SK-N-SH treated with all-trans-retinoic acid at 6 μM for 48 hours (cell line): ENCODE data around the gene FRMD4A.
A peak's percentile ranks its signal among the peaks of the same experiment; 100 is the strongest.

Source experiments
- ATAC-seq: fragments of 200-7000 bp; cut with Tn5 transposase; 3 replicates; pipeline ENCODE4 v1.9.1; 2020; ENCODE audit warnings: mild to moderate bottlenecking, moderate library complexity
- ARNTL ChIP-seq: fragments of 450-650 bp; formaldehyde crosslinking; IDR thresholded peaks from 2 replicates; pipeline ENCODE4 v1.5.0; 2020; ENCODE audit warnings: low read depth, mild to moderate bottlenecking, moderate library complexity, borderline replicate concordance
- BACH2 ChIP-seq: fragments of 250-450 bp; sonication (Bioruptor Pico); IDR thresholded peaks from 2 replicates; pipeline ENCODE4 v1.9.0; 2021; ENCODE audit warnings: mild to moderate bottlenecking, borderline replicate concordance
- CSDC2 ChIP-seq: fragments of 250-450 bp; sonication (Bioruptor Pico); IDR thresholded peaks from 2 replicates; pipeline ENCODE4 v1.5.0; 2020; ENCODE audit warnings: mild to moderate bottlenecking, moderate library complexity
- ESRRG ChIP-seq: fragments of 250-450 bp; sonication (Bioruptor Pico); IDR thresholded peaks from 2 replicates; pipeline ENCODE4 v1.6.1; 2021; ENCODE audit warnings: mild to moderate bottlenecking
- ISL1 ChIP-seq: fragments of 250-450 bp; sonication (Bioruptor Pico); IDR thresholded peaks from 2 replicates; pipeline ENCODE4 v2.1.2; 2022; ENCODE audit warnings: mild to moderate bottlenecking, moderate library complexity
- OSR1 ChIP-seq: fragments of 250-450 bp; sonication (Bioruptor Pico); IDR thresholded peaks from 2 replicates; pipeline ENCODE4 v1.8.0; 2022; ENCODE audit warnings: moderate library complexity, mild to moderate bottlenecking, inconsistent platforms
- PPARA ChIP-seq: fragments of 250-450 bp; sonication (Bioruptor Pico); IDR thresholded peaks from 2 replicates; pipeline ENCODE4 v1.5.0; 2020; ENCODE audit warnings: mild to moderate bottlenecking, borderline replicate concordance
- RARB ChIP-seq: fragments of 250-450 bp; sonication (Bioruptor Pico); IDR thresholded peaks from 2 replicates; pipeline ENCODE4 v1.8.0; 2021; ENCODE audit warnings: mild to moderate bottlenecking, moderate library complexity
- SNAI2 ChIP-seq: fragments of 250-450 bp; sonication (Bioruptor Pico); IDR thresholded peaks from 2 replicates; pipeline ENCODE4 v1.5.0; 2020; ENCODE audit warnings: mild to moderate bottlenecking, moderate library complexity
- TCF4 ChIP-seq: fragments of 250-450 bp; sonication (Bioruptor Pico); IDR thresholded peaks from 2 replicates; pipeline ENCODE4 v1.8.0; 2021; ENCODE audit warnings: mild to moderate bottlenecking, moderate library complexity, borderline replicate concordance
- TOX ChIP-seq: fragments of 250-450 bp; sonication (Bioruptor Pico); IDR thresholded peaks from 2 replicates; pipeline ENCODE4 v1.8.0; 2021; ENCODE audit warnings: mild to moderate bottlenecking, moderate library complexity, borderline replicate concordance
- ZC3H10 ChIP-seq: fragments of 250-450 bp; sonication (Bioruptor Pico); IDR thresholded peaks from 2 replicates; pipeline ENCODE4 v1.5.1; 2021; ENCODE audit warnings: mild to moderate bottlenecking, moderate library complexity
- ZFP3 ChIP-seq: fragments of 250-450 bp; sonication (Bioruptor Pico); IDR thresholded peaks from 2 replicates; pipeline ENCODE4 v1.5.0; 2020; ENCODE audit warnings: mild to moderate bottlenecking, moderate library complexity
- ZNF70 ChIP-seq: fragments of 450-650 bp; formaldehyde crosslinking; IDR thresholded peaks from 2 replicates; pipeline ENCODE4 v1.5.0; 2020; ENCODE audit warnings: mild to moderate bottlenecking, moderate library complexity
- ZNF8 ChIP-seq: fragments of 450-650 bp; formaldehyde crosslinking; IDR thresholded peaks from 2 replicates; pipeline ENCODE4 v1.5.0; 2020; ENCODE audit warnings: mild to moderate bottlenecking, moderate library complexity
- TF ChIP-seq, protein P1 (sequence below): fragments of 250-450 bp; sonication (Bioruptor Pico); IDR thresholded peaks from 2 replicates; pipeline ENCODE4 v1.8.0; 2021; ENCODE audit warnings: low read depth, mild to moderate bottlenecking, moderate library complexity, borderline replicate concordance
- TF ChIP-seq, protein P2 (sequence below): fragments of 250-450 bp; sonication (Bioruptor Pico); IDR thresholded peaks from 2 replicates; pipeline ENCODE4 v1.5.0; 2020; ENCODE audit warnings: mild to moderate bottlenecking, moderate library complexity
- TF ChIP-seq, protein P3 (sequence below): fragments of 250-450 bp; sonication (Bioruptor Pico); IDR thresholded peaks from 2 replicates; pipeline ENCODE4 v1.8.0; 2020; ENCODE audit warnings: mild to moderate bottlenecking, moderate library complexity, borderline replicate concordance

The FRMD4A gene

DNA sequence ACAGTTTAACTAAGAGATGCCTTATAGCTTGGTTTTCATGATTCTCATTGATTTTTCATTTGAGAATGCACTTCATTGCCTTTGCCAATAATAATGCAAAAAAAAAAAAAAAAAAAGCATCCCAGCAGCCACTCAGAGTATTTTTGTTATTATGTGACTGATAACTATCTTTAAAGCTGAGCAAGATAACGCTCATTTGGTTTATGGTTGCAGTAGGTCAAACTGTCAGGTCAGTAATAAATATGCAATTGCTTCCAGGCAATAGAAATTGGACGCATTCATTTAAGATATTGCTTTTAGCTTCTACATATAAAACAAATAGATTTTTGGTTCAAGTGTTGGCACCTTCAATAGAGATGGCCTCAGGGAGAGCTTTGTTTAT lies 528.8 kb downstream of the FRMD4A start:
- ATAC-seq: no peak
- TF ChIP-seq TCF4 (CRISPR knock-in tag): 0 out of 2 replicates have a peak, but pooled peaks have one; percentile 16
- TF ChIP-seq, protein P1, sequence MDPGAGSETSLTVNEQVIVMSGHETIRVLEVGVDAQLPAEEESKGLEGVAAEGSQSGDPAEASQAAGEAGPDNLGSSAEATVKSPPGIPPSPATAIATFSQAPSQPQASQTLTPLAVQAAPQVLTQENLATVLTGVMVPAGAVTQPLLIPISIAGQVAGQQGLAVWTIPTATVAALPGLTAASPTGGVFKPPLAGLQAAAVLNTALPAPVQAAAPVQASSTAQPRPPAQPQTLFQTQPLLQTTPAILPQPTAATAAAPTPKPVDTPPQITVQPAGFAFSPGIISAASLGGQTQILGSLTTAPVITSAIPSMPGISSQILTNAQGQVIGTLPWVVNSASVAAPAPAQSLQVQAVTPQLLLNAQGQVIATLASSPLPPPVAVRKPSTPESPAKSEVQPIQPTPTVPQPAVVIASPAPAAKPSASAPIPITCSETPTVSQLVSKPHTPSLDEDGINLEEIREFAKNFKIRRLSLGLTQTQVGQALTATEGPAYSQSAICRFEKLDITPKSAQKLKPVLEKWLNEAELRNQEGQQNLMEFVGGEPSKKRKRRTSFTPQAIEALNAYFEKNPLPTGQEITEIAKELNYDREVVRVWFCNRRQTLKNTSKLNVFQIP (CRISPR knock-in tag): no peak
- no peak for TF ChIP-seq TOX
- no peak for TF ChIP-seq ARNTL (CRISPR knock-in tag)
- TF ChIP-seq ZNF8 (CRISPR knock-in tag): no peak

DNA sequence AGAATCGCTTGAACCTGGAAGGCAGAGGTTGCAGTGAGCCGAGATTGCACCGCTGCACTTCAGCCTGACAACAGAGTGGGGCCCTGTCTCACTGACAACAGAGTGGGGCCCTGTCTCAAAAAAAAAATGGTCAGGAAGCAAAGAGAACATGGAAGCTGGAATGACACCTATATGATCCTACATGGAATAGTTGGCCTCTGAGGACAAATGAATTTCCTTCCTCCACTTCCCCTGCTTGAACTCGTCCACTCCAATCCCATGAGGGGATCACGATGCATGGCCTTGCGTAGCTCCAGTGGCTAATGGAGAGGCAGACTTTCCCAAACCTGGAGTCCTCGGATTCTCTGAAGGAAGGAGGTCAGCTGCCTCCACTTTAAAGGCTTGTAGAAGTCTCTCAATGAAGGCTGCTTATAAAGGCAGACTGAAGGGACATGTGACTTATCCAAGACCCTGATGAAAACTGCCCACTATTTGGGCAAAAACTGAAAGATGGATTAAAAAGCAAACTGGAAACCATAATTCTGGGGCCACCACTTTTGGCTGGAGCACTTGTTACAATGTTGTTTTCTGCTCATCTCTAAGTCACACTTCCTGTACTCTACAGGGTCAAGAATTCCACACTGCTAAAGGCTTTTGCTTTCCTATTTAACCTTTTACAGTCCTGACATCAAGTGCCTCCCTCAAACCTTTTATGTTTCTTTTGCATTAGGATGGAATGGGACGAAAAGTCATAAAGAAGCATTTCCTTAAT lies 529.4 kb downstream of the FRMD4A start:
- TF ChIP-seq CSDC2 (CRISPR knock-in tag) (no peak), ESRRG (CRISPR knock-in tag) (no peak), ZC3H10 (CRISPR knock-in tag) (no peak), RARB (CRISPR knock-in tag) (no peak)
- TF ChIP-seq, protein P1 (CRISPR knock-in tag): no peak
- no peak for ATAC-seq

DNA sequence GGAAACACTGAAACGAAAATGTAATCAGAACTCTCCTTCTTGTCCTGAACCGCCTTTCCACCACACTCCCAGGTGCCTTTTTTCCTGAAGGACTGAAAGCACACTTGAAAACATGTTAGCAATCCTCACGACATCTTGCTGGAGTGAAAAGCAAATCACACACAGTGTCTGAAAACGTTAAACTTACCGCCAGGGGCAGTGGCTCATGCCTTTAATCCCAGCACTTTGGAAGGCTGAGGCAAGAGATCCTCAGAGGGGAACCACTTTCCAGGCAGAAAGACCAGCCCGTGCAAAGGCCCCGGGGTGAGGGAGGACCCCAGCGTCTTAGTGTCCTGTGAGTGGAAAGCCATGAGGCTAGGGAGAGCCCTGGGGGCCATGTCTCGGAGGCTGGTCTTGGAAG lies 533.6 kb downstream of the FRMD4A start:
- no peak for TF ChIP-seq CSDC2 (CRISPR knock-in tag)
- TF ChIP-seq ESRRG (CRISPR knock-in tag): no peak
- TF ChIP-seq OSR1: no peak
- TF ChIP-seq TOX: no peak
- TF ChIP-seq RARB (CRISPR knock-in tag): no peak
- no peak for TF ChIP-seq ZFP3 (CRISPR knock-in tag)
- no peak for TF ChIP-seq PPARA (CRISPR knock-in tag)
- no peak for TF ChIP-seq ISL1 (CRISPR knock-in tag)
- no peak for TF ChIP-seq ZNF70 (CRISPR knock-in tag)
- ATAC-seq: no peak

DNA sequence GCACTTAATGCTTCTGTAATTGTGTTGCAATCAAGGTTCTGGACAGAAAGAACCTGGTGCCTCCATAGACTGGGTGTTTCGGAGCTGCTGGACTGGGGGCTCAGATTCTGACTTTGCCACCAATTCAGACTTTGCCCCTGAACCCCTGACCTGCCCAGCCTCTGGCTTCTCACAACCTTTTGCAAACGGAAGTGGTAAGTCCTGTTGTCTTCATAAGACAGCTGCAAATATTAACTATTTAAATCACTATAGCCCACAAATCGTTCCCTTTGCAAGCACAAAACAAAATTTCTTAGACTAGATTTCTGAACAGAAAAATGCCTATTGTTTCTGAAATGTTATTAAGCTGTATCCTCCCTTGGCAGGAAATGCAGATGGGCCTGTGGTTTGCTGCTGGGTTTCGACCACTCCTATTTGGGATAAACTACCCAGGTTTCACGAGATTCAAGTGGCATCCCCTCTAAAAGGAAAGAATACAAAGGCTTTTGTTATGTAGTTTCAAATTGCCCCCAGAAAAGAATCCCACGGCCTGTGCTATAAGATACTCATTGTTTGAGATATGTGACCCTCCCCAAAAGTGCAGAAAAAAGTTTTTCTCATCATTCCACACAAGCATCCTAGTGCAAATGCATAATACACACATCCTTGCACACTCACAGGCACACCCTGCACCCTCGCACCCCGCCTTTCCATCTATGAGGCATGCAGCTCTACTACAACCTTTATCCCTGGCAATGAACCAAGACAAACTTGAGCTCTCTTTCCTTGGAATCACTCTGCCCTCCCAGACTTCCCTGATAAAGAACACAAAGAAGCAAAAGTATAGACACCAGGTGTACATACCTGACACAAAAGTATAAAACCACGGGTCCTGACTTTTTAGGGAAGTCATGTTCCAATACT lies 534.8 kb downstream of the FRMD4A start:
- no peak for ATAC-seq
- TF ChIP-seq BACH2 (CRISPR knock-in tag): no peak
- no peak for TF ChIP-seq ISL1 (CRISPR knock-in tag)
- TF ChIP-seq, protein P2, sequence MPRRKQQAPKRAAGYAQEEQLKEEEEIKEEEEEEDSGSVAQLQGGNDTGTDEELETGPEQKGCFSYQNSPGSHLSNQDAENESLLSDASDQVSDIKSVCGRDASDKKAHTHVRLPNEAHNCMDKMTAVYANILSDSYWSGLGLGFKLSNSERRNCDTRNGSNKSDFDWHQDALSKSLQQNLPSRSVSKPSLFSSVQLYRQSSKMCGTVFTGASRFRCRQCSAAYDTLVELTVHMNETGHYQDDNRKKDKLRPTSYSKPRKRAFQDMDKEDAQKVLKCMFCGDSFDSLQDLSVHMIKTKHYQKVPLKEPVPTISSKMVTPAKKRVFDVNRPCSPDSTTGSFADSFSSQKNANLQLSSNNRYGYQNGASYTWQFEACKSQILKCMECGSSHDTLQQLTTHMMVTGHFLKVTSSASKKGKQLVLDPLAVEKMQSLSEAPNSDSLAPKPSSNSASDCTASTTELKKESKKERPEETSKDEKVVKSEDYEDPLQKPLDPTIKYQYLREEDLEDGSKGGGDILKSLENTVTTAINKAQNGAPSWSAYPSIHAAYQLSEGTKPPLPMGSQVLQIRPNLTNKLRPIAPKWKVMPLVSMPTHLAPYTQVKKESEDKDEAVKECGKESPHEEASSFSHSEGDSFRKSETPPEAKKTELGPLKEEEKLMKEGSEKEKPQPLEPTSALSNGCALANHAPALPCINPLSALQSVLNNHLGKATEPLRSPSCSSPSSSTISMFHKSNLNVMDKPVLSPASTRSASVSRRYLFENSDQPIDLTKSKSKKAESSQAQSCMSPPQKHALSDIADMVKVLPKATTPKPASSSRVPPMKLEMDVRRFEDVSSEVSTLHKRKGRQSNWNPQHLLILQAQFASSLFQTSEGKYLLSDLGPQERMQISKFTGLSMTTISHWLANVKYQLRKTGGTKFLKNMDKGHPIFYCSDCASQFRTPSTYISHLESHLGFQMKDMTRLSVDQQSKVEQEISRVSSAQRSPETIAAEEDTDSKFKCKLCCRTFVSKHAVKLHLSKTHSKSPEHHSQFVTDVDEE (CRISPR knock-in tag): no peak
- TF ChIP-seq PPARA (CRISPR knock-in tag): no peak
- TF ChIP-seq TOX: no peak
- no peak for TF ChIP-seq ZFP3 (CRISPR knock-in tag)
- TF ChIP-seq, protein P3, sequence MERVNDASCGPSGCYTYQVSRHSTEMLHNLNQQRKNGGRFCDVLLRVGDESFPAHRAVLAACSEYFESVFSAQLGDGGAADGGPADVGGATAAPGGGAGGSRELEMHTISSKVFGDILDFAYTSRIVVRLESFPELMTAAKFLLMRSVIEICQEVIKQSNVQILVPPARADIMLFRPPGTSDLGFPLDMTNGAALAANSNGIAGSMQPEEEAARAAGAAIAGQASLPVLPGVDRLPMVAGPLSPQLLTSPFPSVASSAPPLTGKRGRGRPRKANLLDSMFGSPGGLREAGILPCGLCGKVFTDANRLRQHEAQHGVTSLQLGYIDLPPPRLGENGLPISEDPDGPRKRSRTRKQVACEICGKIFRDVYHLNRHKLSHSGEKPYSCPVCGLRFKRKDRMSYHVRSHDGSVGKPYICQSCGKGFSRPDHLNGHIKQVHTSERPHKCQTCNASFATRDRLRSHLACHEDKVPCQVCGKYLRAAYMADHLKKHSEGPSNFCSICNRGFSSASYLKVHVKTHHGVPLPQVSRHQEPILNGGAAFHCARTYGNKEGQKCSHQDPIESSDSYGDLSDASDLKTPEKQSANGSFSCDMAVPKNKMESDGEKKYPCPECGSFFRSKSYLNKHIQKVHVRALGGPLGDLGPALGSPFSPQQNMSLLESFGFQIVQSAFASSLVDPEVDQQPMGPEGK: no peak
- no peak for TF ChIP-seq TCF4 (CRISPR knock-in tag)
- no peak for TF ChIP-seq ZNF8 (CRISPR knock-in tag)
- no peak for TF ChIP-seq RARB (CRISPR knock-in tag)
- no peak for TF ChIP-seq ZNF70 (CRISPR knock-in tag)
- TF ChIP-seq, protein P1 (CRISPR knock-in tag): no peak
- TF ChIP-seq SNAI2: no peak
- TF ChIP-seq, all 23 proteins: peak for 0
